GM18511 (cell line): Measurements from ENCODE around the gene NPIPA1.
A peak's percentile ranks its signal among the peaks of the same experiment; 100 is the strongest.
"Not testable (repeated sequence)": the region's sequence is repeated elsewhere in the genome, so short reads cannot be mapped to it uniquely, and the experiment has no call there.

Experiments used
- ATAC-seq: cut with Tn5 transposase; IDR thresholded peaks from one replicate; pipeline ENCODE4 v1.9.1; 2021; ENCODE audit warnings: mild to moderate bottlenecking, moderate library complexity; ENCODE audit not compliant: unreplicated experiment

NPIPA1 gene

GRCh38 chr16:14975418-14976194 lies 38.4 kb downstream of the NPIPA1 start:
- ATAC-seq = peak; percentile 32

- not testable (repeated sequence) for ATAC-seq
Observed at GRCh38 chr16:14976971-14977736, 39.9 kb downstream of the NPIPA1 start.

GRCh38 chr16:14978281-14978680 lies 41.0 kb downstream of the NPIPA1 start:
- ATAC-seq = not testable (repeated sequence)

GRCh38 chr16:14978908-14979307 lies 41.7 kb downstream of the NPIPA1 start:
- ATAC-seq = not testable (repeated sequence)

- ATAC-seq = not testable (repeated sequence)
Observed at GRCh38 chr16:14981234-14981633, 44.0 kb downstream of the NPIPA1 start.

GRCh38 chr16:14982521-14982920 lies 45.3 kb downstream of the NPIPA1 start:
- not testable (repeated sequence) for ATAC-seq

- not testable (repeated sequence) for ATAC-seq
Observed at GRCh38 chr16:14988092-14988491, 50.8 kb downstream of the NPIPA1 start.

GRCh38 chr16:14988661-14989191 lies 51.5 kb downstream of the NPIPA1 start:
- not testable (repeated sequence) for ATAC-seq

- not testable (repeated sequence) for ATAC-seq
Observed at GRCh38 chr16:14989291-14990281, 52.3 kb downstream of the NPIPA1 start.

- ATAC-seq = not testable (repeated sequence)
Observed at GRCh38 chr16:14993277-14994151, 56.3 kb downstream of the NPIPA1 start.

GRCh38 chr16:14996702-14997101 lies 59.5 kb downstream of the NPIPA1 start:
- not testable (repeated sequence) for ATAC-seq

- not testable (repeated sequence) for ATAC-seq
Observed at GRCh38 chr16:14998300-14998699, 61.1 kb downstream of the NPIPA1 start.

- not testable (repeated sequence) for ATAC-seq
Observed at GRCh38 chr16:14999845-15000244, 62.6 kb downstream of the NPIPA1 start.
